WTC11 (cell line): ENCODE results near the gene CAMTA1. TPM values are rescaled to one million over a fixed set of nuclear protein-coding genes. Genes with fewer than 3 reads are reported as not detected.
A peak's percentile ranks its signal among the peaks of the same experiment; 100 is the strongest.

Source experiments
- ATAC-seq: fragments of 200-7000 bp; cut with Tn5 transposase; 2 replicates; pipeline ENCODE4 v1.10.0; 2021; ENCODE audit warnings: mild to moderate bottlenecking, moderate library complexity
- CTCF ChIA-PET: fragments of 300-600 bp; sonication (Branson Sonifier 250); formaldehyde crosslinking; loops from one replicate; lab custom pipeline; 2021; ENCODE audit warnings: antibody characterized with exemption; lab: Charles Lee
- POLR2A ChIA-PET: fragments of 350-600 bp; sonication (Branson Sonifier 250); formaldehyde crosslinking; loops from one replicate; lab custom pipeline; 2021; ENCODE audit warnings: antibody characterized with exemption; lab: Charles Lee
- DNase-seq: peaks from one replicate; pipeline ENCODE4 v3.0.0; 2021; ENCODE audit warnings: low spot score
- H3K27ac Mint-ChIP-seq: 2 replicates; pipeline ENCODE4 v1.8.0; 2021; ENCODE audit warnings: mixed read lengths
- H3K27me3 Mint-ChIP-seq: 2 replicates; pipeline ENCODE4 v1.8.0; 2021; ENCODE audit warnings: low read depth, mild to moderate bottlenecking, moderate library complexity, mixed read lengths
- H3K36me3 Mint-ChIP-seq: 2 replicates; pipeline ENCODE4 v1.8.0; 2021; ENCODE audit warnings: mixed read lengths
- H3K4me1 Mint-ChIP-seq: 2 replicates; pipeline ENCODE4 v1.8.0; 2022; ENCODE audit warnings: mixed read lengths
- H3K4me3 Mint-ChIP-seq: 2 replicates; pipeline ENCODE4 v1.8.0; 2021; ENCODE audit warnings: mild to moderate bottlenecking, moderate library complexity, mixed read lengths
- H3K9me3 Mint-ChIP-seq: 2 replicates; pipeline ENCODE4 v1.8.0; 2021; ENCODE audit warnings: mixed read lengths
- GABPB1 ChIP-seq: sonication (generic); formaldehyde crosslinking; IDR thresholded peaks from 2 replicates; pipeline ENCODE4 v1.8.1; 2023; ENCODE audit warnings: mild to moderate bottlenecking, missing genetic modification reagents
- MYBL2 ChIP-seq: sonication (generic); formaldehyde crosslinking; IDR thresholded peaks from 2 replicates; pipeline ENCODE4 v1.8.1; 2023; ENCODE audit warnings: mild to moderate bottlenecking, moderate library complexity, missing genetic modification reagents
- NR1H2 ChIP-seq: sonication (generic); formaldehyde crosslinking; IDR thresholded peaks from 2 replicates; pipeline ENCODE4 v1.9.0; 2021; ENCODE audit warnings: mild to moderate bottlenecking, moderate library complexity, missing genetic modification reagents
- TCF7 ChIP-seq: sonication (generic); formaldehyde crosslinking; IDR thresholded peaks from 2 replicates; pipeline ENCODE4 v1.8.0; 2022; ENCODE audit warnings: mild to moderate bottlenecking, low read depth, missing genetic modification reagents, moderate library complexity
- ZNF219 ChIP-seq: sonication (generic); formaldehyde crosslinking; IDR thresholded peaks from 2 replicates; pipeline ENCODE4 v1.8.0; 2023; ENCODE audit warnings: missing genetic modification reagents, mild to moderate bottlenecking, borderline replicate concordance
- total RNA-seq: library from RNA; stranded (reverse); gene quantifications from 3 replicates; pipeline ENCODE4 v1.2.3, GENCODE V29; 2021
- TF ChIP-seq, protein P1 (sequence below): sonication (generic); formaldehyde crosslinking; IDR thresholded peaks from 2 replicates; pipeline ENCODE4 v1.8.0; 2023; ENCODE audit warnings: missing genetic modification reagents, mild to moderate bottlenecking, borderline replicate concordance
- TF ChIP-seq, protein P2 (sequence below): fragments of 200-600 bp; IDR thresholded peaks from 2 replicates; pipeline ENCODE4 v1.8.0; 2022; ENCODE audit warnings: antibody characterized with exemption
- TF ChIP-seq, protein P3 (sequence below): fragments of 250-450 bp; sonication (Bioruptor Pico); IDR thresholded peaks from 2 replicates; pipeline ENCODE4 v1.9.0; 2021; ENCODE audit warnings: mild to moderate bottlenecking
- TF ChIP-seq, protein P4 (sequence below): sonication (generic); formaldehyde crosslinking; IDR thresholded peaks from 2 replicates; pipeline ENCODE4 v1.8.1; 2023; ENCODE audit warnings: mild to moderate bottlenecking, missing genetic modification reagents
- TF ChIP-seq, protein P5 (sequence below): fragments of 250-450 bp; sonication (Bioruptor Pico); IDR thresholded peaks from 2 replicates; pipeline ENCODE4 v2.1.2; 2022; ENCODE audit warnings: mild to moderate bottlenecking, moderate library complexity
- TF ChIP-seq, protein P6 (sequence below): sonication (generic); formaldehyde crosslinking; IDR thresholded peaks from 2 replicates; pipeline ENCODE4 v1.8.1; 2023; ENCODE audit warnings: mild to moderate bottlenecking, missing genetic modification reagents
- TF ChIP-seq, protein P7 (sequence below): sonication (generic); formaldehyde crosslinking; IDR thresholded peaks from 2 replicates; pipeline ENCODE4 v1.8.0; 2022; ENCODE audit warnings: mild to moderate bottlenecking, missing genetic modification reagents
- TF ChIP-seq, protein P8 (sequence below): fragments of 250-450 bp; sonication (Bioruptor Pico); conservative IDR thresholded peaks from 2 replicates; pipeline ENCODE4 v1.9.0; 2021; ENCODE audit warnings: mild to moderate bottlenecking

The CAMTA1 gene
- total RNA-seq, 1 experiment from 2014 or later: 86.4 TPM

DNA sequence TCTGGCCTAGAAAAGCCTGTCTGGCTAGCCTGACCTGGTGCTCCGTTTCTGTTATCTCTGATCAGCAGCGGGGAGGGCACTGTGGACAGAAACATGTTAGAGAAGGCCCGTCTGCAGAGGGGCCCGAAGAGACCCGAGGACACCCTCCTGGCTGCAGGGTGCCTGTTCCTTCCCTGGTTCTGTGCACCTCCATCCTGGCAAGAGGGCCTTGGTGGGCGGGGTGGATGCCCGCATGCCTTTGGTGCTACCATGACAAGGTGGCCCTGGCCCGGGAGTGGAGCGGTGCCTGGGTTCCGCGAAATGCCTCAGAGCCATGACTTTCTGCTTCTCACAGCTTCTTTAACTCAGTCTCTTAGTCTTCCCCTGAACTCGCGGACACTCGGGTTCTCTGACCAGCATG lies 233.6 kb downstream of the CAMTA1 start (continued):
- TF ChIP-seq, protein P1, sequence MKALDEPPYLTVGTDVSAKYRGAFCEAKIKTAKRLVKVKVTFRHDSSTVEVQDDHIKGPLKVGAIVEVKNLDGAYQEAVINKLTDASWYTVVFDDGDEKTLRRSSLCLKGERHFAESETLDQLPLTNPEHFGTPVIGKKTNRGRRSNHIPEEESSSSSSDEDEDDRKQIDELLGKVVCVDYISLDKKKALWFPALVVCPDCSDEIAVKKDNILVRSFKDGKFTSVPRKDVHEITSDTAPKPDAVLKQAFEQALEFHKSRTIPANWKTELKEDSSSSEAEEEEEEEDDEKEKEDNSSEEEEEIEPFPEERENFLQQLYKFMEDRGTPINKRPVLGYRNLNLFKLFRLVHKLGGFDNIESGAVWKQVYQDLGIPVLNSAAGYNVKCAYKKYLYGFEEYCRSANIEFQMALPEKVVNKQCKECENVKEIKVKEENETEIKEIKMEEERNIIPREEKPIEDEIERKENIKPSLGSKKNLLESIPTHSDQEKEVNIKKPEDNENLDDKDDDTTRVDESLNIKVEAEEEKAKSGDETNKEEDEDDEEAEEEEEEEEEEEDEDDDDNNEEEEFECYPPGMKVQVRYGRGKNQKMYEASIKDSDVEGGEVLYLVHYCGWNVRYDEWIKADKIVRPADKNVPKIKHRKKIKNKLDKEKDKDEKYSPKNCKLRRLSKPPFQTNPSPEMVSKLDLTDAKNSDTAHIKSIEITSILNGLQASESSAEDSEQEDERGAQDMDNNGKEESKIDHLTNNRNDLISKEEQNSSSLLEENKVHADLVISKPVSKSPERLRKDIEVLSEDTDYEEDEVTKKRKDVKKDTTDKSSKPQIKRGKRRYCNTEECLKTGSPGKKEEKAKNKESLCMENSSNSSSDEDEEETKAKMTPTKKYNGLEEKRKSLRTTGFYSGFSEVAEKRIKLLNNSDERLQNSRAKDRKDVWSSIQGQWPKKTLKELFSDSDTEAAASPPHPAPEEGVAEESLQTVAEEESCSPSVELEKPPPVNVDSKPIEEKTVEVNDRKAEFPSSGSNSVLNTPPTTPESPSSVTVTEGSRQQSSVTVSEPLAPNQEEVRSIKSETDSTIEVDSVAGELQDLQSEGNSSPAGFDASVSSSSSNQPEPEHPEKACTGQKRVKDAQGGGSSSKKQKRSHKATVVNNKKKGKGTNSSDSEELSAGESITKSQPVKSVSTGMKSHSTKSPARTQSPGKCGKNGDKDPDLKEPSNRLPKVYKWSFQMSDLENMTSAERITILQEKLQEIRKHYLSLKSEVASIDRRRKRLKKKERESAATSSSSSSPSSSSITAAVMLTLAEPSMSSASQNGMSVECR (CRISPR knock-in tag): no peak

DNA sequence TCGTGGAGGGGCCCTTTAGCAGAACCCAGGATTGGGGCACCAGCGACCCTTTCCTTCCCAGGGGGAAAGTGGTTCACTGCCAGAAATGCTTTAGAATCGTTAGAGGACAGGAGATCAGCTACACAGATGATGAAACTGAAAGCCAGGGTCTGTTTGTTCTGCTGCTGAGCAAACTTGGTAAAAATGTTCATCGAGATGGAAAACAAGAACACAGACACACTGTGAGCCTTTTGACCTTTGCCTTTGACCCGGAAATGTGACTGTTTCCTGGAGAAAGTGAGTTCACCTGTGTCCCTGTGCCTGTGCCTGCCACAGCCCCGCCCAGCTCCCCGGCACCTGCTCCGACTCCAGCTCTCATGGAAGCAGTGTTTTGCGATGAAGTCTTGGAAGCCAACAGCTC lies 234.3 kb downstream of the CAMTA1 start:
- no peak overlapping the region for H3K27ac Mint-ChIP-seq
- H3K36me3 Mint-ChIP-seq: no peaks in the 10 kb centered on the region
- H3K4me1 Mint-ChIP-seq: peaks cover 15% of the 10 kb centered on the region
- H3K4me3 Mint-ChIP-seq: no peak overlapping the region
- ChIA-PET CTCF (no interaction called here), POLR2A (no interaction called here)
- no peaks in the 10 kb centered on the region for H3K9me3 Mint-ChIP-seq
- TF ChIP-seq, protein P2, sequence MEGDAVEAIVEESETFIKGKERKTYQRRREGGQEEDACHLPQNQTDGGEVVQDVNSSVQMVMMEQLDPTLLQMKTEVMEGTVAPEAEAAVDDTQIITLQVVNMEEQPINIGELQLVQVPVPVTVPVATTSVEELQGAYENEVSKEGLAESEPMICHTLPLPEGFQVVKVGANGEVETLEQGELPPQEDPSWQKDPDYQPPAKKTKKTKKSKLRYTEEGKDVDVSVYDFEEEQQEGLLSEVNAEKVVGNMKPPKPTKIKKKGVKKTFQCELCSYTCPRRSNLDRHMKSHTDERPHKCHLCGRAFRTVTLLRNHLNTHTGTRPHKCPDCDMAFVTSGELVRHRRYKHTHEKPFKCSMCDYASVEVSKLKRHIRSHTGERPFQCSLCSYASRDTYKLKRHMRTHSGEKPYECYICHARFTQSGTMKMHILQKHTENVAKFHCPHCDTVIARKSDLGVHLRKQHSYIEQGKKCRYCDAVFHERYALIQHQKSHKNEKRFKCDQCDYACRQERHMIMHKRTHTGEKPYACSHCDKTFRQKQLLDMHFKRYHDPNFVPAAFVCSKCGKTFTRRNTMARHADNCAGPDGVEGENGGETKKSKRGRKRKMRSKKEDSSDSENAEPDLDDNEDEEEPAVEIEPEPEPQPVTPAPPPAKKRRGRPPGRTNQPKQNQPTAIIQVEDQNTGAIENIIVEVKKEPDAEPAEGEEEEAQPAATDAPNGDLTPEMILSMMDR: no peak
- no peak for TF ChIP-seq ZNF219 (CRISPR knock-in tag)
- peak; percentile 43; the same call in 1 of the 2 replicates for TF ChIP-seq GABPB1 (CRISPR knock-in tag)
- TF ChIP-seq, protein P3, sequence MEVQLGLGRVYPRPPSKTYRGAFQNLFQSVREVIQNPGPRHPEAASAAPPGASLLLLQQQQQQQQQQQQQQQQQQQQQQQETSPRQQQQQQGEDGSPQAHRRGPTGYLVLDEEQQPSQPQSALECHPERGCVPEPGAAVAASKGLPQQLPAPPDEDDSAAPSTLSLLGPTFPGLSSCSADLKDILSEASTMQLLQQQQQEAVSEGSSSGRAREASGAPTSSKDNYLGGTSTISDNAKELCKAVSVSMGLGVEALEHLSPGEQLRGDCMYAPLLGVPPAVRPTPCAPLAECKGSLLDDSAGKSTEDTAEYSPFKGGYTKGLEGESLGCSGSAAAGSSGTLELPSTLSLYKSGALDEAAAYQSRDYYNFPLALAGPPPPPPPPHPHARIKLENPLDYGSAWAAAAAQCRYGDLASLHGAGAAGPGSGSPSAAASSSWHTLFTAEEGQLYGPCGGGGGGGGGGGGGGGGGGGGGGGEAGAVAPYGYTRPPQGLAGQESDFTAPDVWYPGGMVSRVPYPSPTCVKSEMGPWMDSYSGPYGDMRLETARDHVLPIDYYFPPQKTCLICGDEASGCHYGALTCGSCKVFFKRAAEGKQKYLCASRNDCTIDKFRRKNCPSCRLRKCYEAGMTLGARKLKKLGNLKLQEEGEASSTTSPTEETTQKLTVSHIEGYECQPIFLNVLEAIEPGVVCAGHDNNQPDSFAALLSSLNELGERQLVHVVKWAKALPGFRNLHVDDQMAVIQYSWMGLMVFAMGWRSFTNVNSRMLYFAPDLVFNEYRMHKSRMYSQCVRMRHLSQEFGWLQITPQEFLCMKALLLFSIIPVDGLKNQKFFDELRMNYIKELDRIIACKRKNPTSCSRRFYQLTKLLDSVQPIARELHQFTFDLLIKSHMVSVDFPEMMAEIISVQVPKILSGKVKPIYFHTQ: no peak
- TF ChIP-seq, protein P4, sequence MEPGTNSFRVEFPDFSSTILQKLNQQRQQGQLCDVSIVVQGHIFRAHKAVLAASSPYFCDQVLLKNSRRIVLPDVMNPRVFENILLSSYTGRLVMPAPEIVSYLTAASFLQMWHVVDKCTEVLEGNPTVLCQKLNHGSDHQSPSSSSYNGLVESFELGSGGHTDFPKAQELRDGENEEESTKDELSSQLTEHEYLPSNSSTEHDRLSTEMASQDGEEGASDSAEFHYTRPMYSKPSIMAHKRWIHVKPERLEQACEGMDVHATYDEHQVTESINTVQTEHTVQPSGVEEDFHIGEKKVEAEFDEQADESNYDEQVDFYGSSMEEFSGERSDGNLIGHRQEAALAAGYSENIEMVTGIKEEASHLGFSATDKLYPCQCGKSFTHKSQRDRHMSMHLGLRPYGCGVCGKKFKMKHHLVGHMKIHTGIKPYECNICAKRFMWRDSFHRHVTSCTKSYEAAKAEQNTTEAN (CRISPR knock-in tag): no peak
- TF ChIP-seq NR1H2 (CRISPR knock-in tag): no peak
- TF ChIP-seq, protein P5, sequence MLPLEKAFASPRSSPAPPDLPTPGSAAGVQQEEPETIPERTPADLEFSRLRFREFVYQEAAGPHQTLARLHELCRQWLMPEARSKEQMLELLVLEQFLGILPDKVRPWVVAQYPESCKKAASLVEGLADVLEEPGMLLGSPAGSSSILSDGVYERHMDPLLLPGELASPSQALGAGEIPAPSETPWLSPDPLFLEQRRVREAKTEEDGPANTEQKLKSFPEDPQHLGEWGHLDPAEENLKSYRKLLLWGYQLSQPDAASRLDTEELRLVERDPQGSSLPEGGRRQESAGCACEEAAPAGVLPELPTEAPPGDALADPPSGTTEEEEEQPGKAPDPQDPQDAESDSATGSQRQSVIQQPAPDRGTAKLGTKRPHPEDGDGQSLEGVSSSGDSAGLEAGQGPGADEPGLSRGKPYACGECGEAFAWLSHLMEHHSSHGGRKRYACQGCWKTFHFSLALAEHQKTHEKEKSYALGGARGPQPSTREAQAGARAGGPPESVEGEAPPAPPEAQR (CRISPR knock-in tag): no peak
- DNase-seq: no peak
- ATAC-seq: no peak
- H3K27me3 Mint-ChIP-seq: no peaks in the 10 kb centered on the region

DNA sequence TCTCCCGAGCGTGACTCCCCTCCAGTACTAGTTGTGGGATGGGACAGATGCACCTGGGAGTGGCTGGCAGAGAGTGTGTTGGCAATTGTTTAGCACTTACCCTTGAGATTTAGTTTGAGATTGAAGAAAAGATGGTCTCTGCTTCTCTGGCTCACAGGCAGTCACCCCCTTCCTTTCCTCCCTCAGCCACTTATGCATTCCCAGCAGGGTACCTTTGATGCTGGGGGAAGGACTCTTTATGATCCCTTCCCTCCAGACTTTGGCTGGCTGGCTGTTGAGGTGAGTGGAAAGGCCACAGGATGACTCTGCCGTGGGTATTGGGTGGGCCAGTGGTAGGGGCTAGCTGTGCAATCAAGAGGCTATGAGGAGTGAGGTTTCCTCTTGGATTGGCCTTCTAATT lies 236.8 kb downstream of the CAMTA1 start:
- no peaks in the 10 kb centered on the region for H3K9me3 Mint-ChIP-seq
- DNase-seq (no peak), ATAC-seq (peak; percentile 59)
- H3K27ac Mint-ChIP-seq: no peak overlapping the region
- peaks cover 15% of the 10 kb centered on the region for H3K4me1 Mint-ChIP-seq
- H3K36me3 Mint-ChIP-seq: no peaks in the 10 kb centered on the region
- H3K4me3 Mint-ChIP-seq: no peak overlapping the region
- POLR2A ChIA-PET: no interaction called here
- CTCF ChIA-PET: interaction anchor here (3.9 kb wide), 1 partner anchor 20 kb away, joined by 21 read pairs; no protein-coding TSS in a partner anchor
- H3K27me3 Mint-ChIP-seq: no peaks in the 10 kb centered on the region
- TF ChIP-seq TCF7 (CRISPR knock-in tag) (no peak), MYBL2 (CRISPR knock-in tag) (no peak)
- TF ChIP-seq, protein P6, sequence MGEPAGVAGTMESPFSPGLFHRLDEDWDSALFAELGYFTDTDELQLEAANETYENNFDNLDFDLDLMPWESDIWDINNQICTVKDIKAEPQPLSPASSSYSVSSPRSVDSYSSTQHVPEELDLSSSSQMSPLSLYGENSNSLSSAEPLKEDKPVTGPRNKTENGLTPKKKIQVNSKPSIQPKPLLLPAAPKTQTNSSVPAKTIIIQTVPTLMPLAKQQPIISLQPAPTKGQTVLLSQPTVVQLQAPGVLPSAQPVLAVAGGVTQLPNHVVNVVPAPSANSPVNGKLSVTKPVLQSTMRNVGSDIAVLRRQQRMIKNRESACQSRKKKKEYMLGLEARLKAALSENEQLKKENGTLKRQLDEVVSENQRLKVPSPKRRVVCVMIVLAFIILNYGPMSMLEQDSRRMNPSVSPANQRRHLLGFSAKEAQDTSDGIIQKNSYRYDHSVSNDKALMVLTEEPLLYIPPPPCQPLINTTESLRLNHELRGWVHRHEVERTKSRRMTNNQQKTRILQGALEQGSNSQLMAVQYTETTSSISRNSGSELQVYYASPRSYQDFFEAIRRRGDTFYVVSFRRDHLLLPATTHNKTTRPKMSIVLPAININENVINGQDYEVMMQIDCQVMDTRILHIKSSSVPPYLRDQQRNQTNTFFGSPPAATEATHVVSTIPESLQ (CRISPR knock-in tag): no peak
- TF ChIP-seq, protein P7, sequence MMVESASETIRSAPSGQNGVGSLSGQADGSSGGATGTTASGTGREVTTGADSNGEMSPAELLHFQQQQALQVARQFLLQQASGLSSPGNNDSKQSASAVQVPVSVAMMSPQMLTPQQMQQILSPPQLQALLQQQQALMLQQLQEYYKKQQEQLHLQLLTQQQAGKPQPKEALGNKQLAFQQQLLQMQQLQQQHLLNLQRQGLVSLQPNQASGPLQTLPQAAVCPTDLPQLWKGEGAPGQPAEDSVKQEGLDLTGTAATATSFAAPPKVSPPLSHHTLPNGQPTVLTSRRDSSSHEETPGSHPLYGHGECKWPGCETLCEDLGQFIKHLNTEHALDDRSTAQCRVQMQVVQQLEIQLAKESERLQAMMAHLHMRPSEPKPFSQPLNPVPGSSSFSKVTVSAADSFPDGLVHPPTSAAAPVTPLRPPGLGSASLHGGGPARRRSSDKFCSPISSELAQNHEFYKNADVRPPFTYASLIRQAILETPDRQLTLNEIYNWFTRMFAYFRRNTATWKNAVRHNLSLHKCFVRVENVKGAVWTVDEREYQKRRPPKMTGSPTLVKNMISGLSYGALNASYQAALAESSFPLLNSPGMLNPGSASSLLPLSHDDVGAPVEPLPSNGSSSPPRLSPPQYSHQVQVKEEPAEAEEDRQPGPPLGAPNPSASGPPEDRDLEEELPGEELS (CRISPR knock-in tag): no peak
- TF ChIP-seq, protein P8, sequence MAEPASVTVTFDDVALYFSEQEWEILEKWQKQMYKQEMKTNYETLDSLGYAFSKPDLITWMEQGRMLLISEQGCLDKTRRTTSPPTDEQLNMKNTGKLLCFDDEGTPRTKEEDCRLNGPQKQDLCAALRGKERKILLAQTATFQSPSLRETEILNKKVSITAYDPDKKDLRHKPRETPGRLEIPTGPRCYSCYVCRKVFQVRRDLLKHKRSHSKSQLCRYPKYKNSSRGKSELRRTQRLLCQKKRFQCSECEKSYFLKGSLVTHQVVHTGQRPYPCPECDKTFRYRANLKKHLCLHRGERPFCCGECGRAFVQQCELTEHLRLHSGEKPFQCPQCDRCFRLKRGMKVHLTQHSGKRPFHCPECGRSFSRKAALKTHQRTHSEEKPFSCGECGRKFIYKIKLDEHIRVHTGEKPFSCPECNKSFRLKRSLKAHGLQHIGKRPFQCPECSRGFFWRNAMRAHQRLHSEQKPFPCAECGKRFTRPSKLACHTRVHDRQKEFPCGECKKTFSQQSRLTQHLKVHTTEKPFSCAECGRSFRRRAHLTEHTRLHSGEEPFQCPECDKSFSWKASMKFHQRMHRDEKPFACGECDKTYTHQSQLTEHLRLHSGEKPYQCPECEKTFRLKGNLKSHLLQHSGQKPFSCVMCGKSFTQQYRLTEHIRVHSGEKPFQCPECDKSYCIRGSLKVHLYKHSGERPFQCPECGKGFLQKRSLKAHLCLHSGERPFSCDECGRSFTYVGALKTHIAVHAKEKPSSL (CRISPR knock-in tag): no peak
